ENCODE measurements around the gene CEP295NL. TPM values are rescaled to one million over a fixed set of nuclear protein-coding genes. Genes with fewer than 3 reads are reported as not detected.

CEP295NL gene
- total RNA-seq, 1 experiment from 2014 or later: 0.66 TPM

DNA sequence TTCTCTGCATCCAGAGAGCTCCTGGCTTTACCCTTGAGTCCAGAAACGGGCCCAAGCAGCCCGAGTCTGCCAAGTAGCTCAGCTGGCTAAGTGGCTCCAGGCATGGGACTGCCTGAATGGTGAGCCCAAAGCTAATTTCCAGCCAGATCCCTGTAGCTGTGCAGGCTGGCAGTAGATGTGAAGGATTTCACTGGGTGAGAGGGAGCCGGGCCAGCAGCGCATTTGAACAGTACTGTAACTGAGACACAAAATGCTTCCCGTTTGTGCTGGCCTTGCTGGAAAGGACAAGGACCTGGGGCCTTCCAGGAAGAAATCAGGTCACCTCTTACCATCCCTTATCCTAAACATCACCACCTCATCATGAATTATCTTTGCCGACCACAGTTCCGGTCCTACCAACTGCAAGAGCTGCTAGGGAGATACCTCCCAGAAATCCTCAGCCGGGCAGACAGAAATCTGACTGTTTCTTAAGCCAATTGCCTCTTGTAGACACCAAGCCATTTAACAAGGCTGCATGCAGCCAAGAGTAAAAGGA, 18.5 kb upstream of the CEP295NL start:
- Mint-ChIP-seq H3K9me3 (no peaks in the 10 kb centered on the region), H3K27me3 (ENCODE audit: low read depth) (peaks cover 5% of the 10 kb centered on the region), H3K4me1 (peaks cover 15 to 39% of the 10 kb centered on the region in 2 experiments), H3K4me3 (no peak overlapping the region), H3K27ac (no peak overlapping the region), H3K36me3 (ENCODE audit: insufficient read depth in 1 of 3, low read depth in 3 of 3) (peaks cover 0 to 1% (median 0%) of the 10 kb centered on the region in 3 experiments; a peak in 1 of 7 replicates)
- no peaks in the 10 kb centered on the region for H4K20me1 ChIP-seq (ENCODE audit: control insufficient read depth, insufficient read depth, insufficient read length)
- H4K91ac ChIP-seq (ENCODE audit: insufficient read length, low read depth, low read length): no peak overlapping the region
- H3K56ac ChIP-seq (ENCODE audit: insufficient read length, low read depth, low read length): no peak overlapping the region
- no peak overlapping the region for H2BK12ac ChIP-seq (ENCODE audit: insufficient read length, low read depth, low read length)
- no peaks in the 10 kb centered on the region for H3K27me3 ChIP-seq (ENCODE audit: insufficient read depth, low read length)
- H3K23ac ChIP-seq (ENCODE audit: insufficient read length, low read depth, low read length): no peak overlapping the region
- no CpG with 5 or more reads among the region's 8 CpGs for WGBS (ENCODE audit: extremely low coverage, insufficient read length, low lambda C conversion rate)
- no peak overlapping the region for H3K9ac ChIP-seq (ENCODE audit: extremely low read depth, insufficient read length, low read length)
- TF ChIP-seq, protein P1, sequence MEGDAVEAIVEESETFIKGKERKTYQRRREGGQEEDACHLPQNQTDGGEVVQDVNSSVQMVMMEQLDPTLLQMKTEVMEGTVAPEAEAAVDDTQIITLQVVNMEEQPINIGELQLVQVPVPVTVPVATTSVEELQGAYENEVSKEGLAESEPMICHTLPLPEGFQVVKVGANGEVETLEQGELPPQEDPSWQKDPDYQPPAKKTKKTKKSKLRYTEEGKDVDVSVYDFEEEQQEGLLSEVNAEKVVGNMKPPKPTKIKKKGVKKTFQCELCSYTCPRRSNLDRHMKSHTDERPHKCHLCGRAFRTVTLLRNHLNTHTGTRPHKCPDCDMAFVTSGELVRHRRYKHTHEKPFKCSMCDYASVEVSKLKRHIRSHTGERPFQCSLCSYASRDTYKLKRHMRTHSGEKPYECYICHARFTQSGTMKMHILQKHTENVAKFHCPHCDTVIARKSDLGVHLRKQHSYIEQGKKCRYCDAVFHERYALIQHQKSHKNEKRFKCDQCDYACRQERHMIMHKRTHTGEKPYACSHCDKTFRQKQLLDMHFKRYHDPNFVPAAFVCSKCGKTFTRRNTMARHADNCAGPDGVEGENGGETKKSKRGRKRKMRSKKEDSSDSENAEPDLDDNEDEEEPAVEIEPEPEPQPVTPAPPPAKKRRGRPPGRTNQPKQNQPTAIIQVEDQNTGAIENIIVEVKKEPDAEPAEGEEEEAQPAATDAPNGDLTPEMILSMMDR (conservative IDR thresholded peaks at IDR 0.05): no peak
- no peak overlapping the region for H2BK120ac ChIP-seq (ENCODE audit: low read depth, low read length, poor library complexity, severe bottlenecking)
- no peak overlapping the region for H2BK5ac ChIP-seq (ENCODE audit: insufficient read length, low read length)
- H3K4me2 ChIP-seq (ENCODE audit: insufficient read depth, insufficient read length, low read length): no peak overlapping the region
- no peak overlapping the region for H3K27ac ChIP-seq (ENCODE audit: insufficient read length, low read depth, low read length)
- H3K9me3 ChIP-seq (ENCODE audit: control insufficient read depth, low read depth, low read length): no peaks in the 10 kb centered on the region
- peaks cover 10% of the 10 kb centered on the region for H3K23me2 ChIP-seq (ENCODE audit: insufficient read length, low read depth, low read length, poor library complexity, severe bottlenecking)
- H3K14ac ChIP-seq (ENCODE audit: insufficient read depth, low read length): no peak overlapping the region
- no peak overlapping the region for H2BK15ac ChIP-seq (ENCODE audit: low read depth, low read length)
- no peak overlapping the region for H2BK20ac ChIP-seq (ENCODE audit: low read depth, low read length, poor library complexity, severe bottlenecking)
- H3T11ph ChIP-seq (ENCODE audit: low read length): no peak overlapping the region
- H3K79me1 ChIP-seq (ENCODE audit: insufficient read depth, low read depth, low read length, poor library complexity, severe bottlenecking): peaks cover 4% of the 10 kb centered on the region
- no peak overlapping the region for H4K5ac ChIP-seq (ENCODE audit: insufficient read length, low read depth, low read length)
- no peak overlapping the region for H2AFZ ChIP-seq (ENCODE audit: low read length)
- no peak overlapping the region for H3K18ac ChIP-seq (ENCODE audit: insufficient read length, low read depth, low read length)
- peaks cover 3% of the 10 kb centered on the region; the same call in 1 of the 2 replicates for H3K4me1 ChIP-seq (ENCODE audit: insufficient read depth, low read length)
- H3K4ac ChIP-seq (ENCODE audit: low read depth, low read length): no peak overlapping the region
- no peak overlapping the region for H4K8ac ChIP-seq (replicated peaks; ENCODE audit: insufficient read length, low read depth, low read length)
- no peak overlapping the region for H2AK5ac ChIP-seq (ENCODE audit: insufficient read length, low read length)
- no peak for DNase-seq
- H3K79me2 ChIP-seq (ENCODE audit: insufficient read depth, low read length): no peaks in the 10 kb centered on the region; the same call in 1 of the 2 replicates

All from H9 (cell line).